ENCODE results near the gene XIRP2.

DNA sequence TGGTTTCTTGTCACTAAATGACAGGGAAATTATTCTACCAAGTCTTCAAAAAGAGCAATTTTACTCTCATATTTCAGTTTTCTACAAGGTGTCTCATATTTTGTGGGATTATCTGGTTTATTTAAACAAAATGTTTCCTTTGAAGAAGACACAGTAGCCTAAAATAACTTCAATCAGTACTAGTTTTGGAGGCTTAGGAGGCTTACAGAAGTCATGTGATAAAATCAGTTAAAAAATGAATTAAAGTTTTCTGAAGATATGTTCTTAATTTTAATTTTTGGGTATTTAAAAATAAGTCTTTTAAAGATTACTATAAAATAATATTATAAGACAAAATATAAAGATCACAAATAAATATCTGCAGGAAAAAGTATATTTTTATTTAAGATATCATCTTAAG, 95.9 kb downstream of the XIRP2 start:
- TF ChIP-seq, protein P1, sequence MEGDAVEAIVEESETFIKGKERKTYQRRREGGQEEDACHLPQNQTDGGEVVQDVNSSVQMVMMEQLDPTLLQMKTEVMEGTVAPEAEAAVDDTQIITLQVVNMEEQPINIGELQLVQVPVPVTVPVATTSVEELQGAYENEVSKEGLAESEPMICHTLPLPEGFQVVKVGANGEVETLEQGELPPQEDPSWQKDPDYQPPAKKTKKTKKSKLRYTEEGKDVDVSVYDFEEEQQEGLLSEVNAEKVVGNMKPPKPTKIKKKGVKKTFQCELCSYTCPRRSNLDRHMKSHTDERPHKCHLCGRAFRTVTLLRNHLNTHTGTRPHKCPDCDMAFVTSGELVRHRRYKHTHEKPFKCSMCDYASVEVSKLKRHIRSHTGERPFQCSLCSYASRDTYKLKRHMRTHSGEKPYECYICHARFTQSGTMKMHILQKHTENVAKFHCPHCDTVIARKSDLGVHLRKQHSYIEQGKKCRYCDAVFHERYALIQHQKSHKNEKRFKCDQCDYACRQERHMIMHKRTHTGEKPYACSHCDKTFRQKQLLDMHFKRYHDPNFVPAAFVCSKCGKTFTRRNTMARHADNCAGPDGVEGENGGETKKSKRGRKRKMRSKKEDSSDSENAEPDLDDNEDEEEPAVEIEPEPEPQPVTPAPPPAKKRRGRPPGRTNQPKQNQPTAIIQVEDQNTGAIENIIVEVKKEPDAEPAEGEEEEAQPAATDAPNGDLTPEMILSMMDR (IDR thresholded peaks at IDR 0.05; ENCODE audit: low read depth, low read length, missing input control), result no peak
- TF ChIP-seq, protein P2, sequence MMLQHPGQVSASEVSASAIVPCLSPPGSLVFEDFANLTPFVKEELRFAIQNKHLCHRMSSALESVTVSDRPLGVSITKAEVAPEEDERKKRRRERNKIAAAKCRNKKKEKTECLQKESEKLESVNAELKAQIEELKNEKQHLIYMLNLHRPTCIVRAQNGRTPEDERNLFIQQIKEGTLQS (IDR thresholded peaks at IDR 0.05), result no peak
- TF ChIP-seq, protein P3, sequence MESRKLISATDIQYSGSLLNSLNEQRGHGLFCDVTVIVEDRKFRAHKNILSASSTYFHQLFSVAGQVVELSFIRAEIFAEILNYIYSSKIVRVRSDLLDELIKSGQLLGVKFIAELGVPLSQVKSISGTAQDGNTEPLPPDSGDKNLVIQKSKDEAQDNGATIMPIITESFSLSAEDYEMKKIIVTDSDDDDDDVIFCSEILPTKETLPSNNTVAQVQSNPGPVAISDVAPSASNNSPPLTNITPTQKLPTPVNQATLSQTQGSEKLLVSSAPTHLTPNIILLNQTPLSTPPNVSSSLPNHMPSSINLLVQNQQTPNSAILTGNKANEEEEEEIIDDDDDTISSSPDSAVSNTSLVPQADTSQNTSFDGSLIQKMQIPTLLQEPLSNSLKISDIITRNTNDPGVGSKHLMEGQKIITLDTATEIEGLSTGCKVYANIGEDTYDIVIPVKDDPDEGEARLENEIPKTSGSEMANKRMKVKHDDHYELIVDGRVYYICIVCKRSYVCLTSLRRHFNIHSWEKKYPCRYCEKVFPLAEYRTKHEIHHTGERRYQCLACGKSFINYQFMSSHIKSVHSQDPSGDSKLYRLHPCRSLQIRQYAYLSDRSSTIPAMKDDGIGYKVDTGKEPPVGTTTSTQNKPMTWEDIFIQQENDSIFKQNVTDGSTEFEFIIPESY (IDR thresholded peaks at IDR 0.05), result no peak
- TF ChIP-seq, protein P4, sequence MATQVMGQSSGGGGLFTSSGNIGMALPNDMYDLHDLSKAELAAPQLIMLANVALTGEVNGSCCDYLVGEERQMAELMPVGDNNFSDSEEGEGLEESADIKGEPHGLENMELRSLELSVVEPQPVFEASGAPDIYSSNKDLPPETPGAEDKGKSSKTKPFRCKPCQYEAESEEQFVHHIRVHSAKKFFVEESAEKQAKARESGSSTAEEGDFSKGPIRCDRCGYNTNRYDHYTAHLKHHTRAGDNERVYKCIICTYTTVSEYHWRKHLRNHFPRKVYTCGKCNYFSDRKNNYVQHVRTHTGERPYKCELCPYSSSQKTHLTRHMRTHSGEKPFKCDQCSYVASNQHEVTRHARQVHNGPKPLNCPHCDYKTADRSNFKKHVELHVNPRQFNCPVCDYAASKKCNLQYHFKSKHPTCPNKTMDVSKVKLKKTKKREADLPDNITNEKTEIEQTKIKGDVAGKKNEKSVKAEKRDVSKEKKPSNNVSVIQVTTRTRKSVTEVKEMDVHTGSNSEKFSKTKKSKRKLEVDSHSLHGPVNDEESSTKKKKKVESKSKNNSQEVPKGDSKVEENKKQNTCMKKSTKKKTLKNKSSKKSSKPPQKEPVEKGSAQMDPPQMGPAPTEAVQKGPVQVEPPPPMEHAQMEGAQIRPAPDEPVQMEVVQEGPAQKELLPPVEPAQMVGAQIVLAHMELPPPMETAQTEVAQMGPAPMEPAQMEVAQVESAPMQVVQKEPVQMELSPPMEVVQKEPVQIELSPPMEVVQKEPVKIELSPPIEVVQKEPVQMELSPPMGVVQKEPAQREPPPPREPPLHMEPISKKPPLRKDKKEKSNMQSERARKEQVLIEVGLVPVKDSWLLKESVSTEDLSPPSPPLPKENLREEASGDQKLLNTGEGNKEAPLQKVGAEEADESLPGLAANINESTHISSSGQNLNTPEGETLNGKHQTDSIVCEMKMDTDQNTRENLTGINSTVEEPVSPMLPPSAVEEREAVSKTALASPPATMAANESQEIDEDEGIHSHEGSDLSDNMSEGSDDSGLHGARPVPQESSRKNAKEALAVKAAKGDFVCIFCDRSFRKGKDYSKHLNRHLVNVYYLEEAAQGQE (IDR thresholded peaks at IDR 0.05), result no peak
- no peak for TF ChIP-seq SP1 (IDR thresholded peaks at IDR 0.05)

All from liver (tissue), 3 donors.